Keratinocyte (primary cell): Measurements from ENCODE around the gene DTNB.

Experiments
- CTCF ChIP-seq, 3 experiments: IDR thresholded peaks in 1 of 3; conservative IDR thresholded peaks in 1 of 3; optimal IDR thresholded peaks in 1 of 3; 2 replicates in 2 of 3; 3 replicates in 1 of 3; pipeline versions ENCODE3 to v1.5.1; 2011; ENCODE audit warnings: low read length in 3 of 3, mild to moderate bottlenecking in 3 of 3, moderate library complexity in 2 of 3, control low read depth in 1 of 3, inconsistent platforms in 1 of 3; ENCODE audit not compliant: insufficient read depth in 2 of 3; ENCODE audit errors: extremely low read depth in 1 of 3
- EZH2 ChIP-seq: IDR thresholded peaks from one replicate; pipeline ENCODE4 v1.6.1; 2012; ENCODE audit warnings: inconsistent platforms, mild to moderate bottlenecking, low read length, moderate library complexity

- TF ChIP-seq CTCF (optimal IDR thresholded peaks at IDR 0.05 in 1 of 3, IDR thresholded peaks at IDR 0.05 in 1 of 3, conservative IDR thresholded peaks at IDR 0.05 in 1 of 3; ENCODE audit: extremely low read depth in 1 of 3, insufficient read depth in 2 of 3, low read length in 3 of 3) = no peak
- TF ChIP-seq EZH2 = no peak
Observed at GRCh38 chr2:25551316-25551715, 122.1 kb downstream of the DTNB start.
